Loucy (cell line): ENCODE results near the gene OR2V1.

Experiments used
- H2AFZ ChIP-seq: fragments of 200-600 bp; sonication (generic); 2 replicates; pipeline ENCODE4 v1.6.0; 2016; ENCODE audit warnings: antibody characterized with exemption, mild to moderate bottlenecking, low read length, moderate library complexity
- H3F3A ChIP-seq: fragments of 200-600 bp; 2 replicates; pipeline ENCODE4 v1.6.0; 2016; ENCODE audit warnings: antibody characterized with exemption, low read depth, mild to moderate bottlenecking
- H3K27me3 ChIP-seq: fragments of 200-600 bp; sonication (generic); 2 replicates; pipeline ENCODE4 v1.6.1; 2014; ENCODE audit warnings: low read length, mild to moderate bottlenecking; ENCODE audit not compliant: insufficient read depth, poor library complexity, severe bottlenecking
- H3K36me3 ChIP-seq: fragments of 200-600 bp; sonication (generic); 2 replicates; pipeline ENCODE4 v1.6.1; 2016; ENCODE audit warnings: low read length; ENCODE audit not compliant: insufficient read depth
- H3K4me1 ChIP-seq: fragments of 200-600 bp; sonication (generic); 2 replicates; pipeline ENCODE4 v1.5.1; 2014; ENCODE audit warnings: low read length, mild to moderate bottlenecking; ENCODE audit not compliant: insufficient read depth, poor library complexity, severe bottlenecking
- H3K4me2 ChIP-seq: fragments of 200-600 bp; sonication (generic); 2 replicates; pipeline ENCODE4 v1.6.0; 2014; ENCODE audit warnings: antibody characterized with exemption, low read length, low read depth, mild to moderate bottlenecking; ENCODE audit not compliant: poor library complexity, severe bottlenecking
- H3K4me3 ChIP-seq: fragments of 200-600 bp; sonication (generic); 2 replicates; pipeline ENCODE4 v1.5.1; 2014; ENCODE audit warnings: low read length, mild to moderate bottlenecking, mixed read lengths; ENCODE audit not compliant: poor library complexity, severe bottlenecking
- H3K79me2 ChIP-seq: fragments of 200-600 bp; sonication (generic); 2 replicates; pipeline ENCODE4 v1.6.1; 2014; ENCODE audit warnings: low read length; ENCODE audit not compliant: insufficient read depth
- H3K9ac ChIP-seq: fragments of 200-600 bp; sonication (generic); 2 replicates; pipeline ENCODE4 v1.6.0; 2014; ENCODE audit warnings: mild to moderate bottlenecking, low read depth, low read length, moderate library complexity; ENCODE audit not compliant: poor library complexity, severe bottlenecking
- H3K9me2 ChIP-seq: fragments of 200-600 bp; sonication (generic); replicated peaks from 2 replicates; pipeline ENCODE4 v1.6.1; 2016; ENCODE audit warnings: low read depth, low read length, mixed read lengths
- H3K9me3 ChIP-seq: fragments of 200-600 bp; sonication (generic); 2 replicates; pipeline ENCODE4 v1.6.1; 2014; ENCODE audit warnings: mild to moderate bottlenecking, antibody characterized with exemption, low read length, low read depth; ENCODE audit not compliant: insufficient read depth
- H4K20me1 ChIP-seq: fragments of 200-600 bp; sonication (generic); 2 replicates; pipeline ENCODE4 v1.6.0; 2014; ENCODE audit warnings: antibody characterized with exemption, low read length, mild to moderate bottlenecking; ENCODE audit not compliant: insufficient read depth, poor library complexity, severe bottlenecking
- EZH2phosphoT487 ChIP-seq: fragments of 200-600 bp; IDR thresholded peaks from 2 replicates; pipeline ENCODE4 v1.6.1; 2018; ENCODE audit warnings: antibody characterized with exemption, mild to moderate bottlenecking, moderate library complexity, borderline replicate concordance
- TF ChIP-seq, protein P1 (sequence below): fragments of 200-600 bp; sonication (generic); conservative IDR thresholded peaks from 2 replicates; pipeline ENCODE4 v1.5.1; 2014; ENCODE audit warnings: mild to moderate bottlenecking, antibody characterized with exemption, low read length

OR2V1 gene

GRCh38 chr5:181120761-181121160 lies 10.2 kb downstream of the OR2V1 start:
- no peaks in the 10 kb centered on the region for H3K9me2 ChIP-seq
- no peaks in the 10 kb centered on the region for H3F3A ChIP-seq
- no peak for TF ChIP-seq EZH2phosphoT487
- TF ChIP-seq, protein P1, sequence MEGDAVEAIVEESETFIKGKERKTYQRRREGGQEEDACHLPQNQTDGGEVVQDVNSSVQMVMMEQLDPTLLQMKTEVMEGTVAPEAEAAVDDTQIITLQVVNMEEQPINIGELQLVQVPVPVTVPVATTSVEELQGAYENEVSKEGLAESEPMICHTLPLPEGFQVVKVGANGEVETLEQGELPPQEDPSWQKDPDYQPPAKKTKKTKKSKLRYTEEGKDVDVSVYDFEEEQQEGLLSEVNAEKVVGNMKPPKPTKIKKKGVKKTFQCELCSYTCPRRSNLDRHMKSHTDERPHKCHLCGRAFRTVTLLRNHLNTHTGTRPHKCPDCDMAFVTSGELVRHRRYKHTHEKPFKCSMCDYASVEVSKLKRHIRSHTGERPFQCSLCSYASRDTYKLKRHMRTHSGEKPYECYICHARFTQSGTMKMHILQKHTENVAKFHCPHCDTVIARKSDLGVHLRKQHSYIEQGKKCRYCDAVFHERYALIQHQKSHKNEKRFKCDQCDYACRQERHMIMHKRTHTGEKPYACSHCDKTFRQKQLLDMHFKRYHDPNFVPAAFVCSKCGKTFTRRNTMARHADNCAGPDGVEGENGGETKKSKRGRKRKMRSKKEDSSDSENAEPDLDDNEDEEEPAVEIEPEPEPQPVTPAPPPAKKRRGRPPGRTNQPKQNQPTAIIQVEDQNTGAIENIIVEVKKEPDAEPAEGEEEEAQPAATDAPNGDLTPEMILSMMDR = no peak
- H3K9ac ChIP-seq = no peak overlapping the region
- no peak overlapping the region for H2AFZ ChIP-seq
- H3K4me2 ChIP-seq = no peak overlapping the region
- H3K36me3 ChIP-seq = no peaks in the 10 kb centered on the region
- no peaks in the 10 kb centered on the region for H3K27me3 ChIP-seq
- no peaks in the 10 kb centered on the region for H3K79me2 ChIP-seq
- no peaks in the 10 kb centered on the region for H4K20me1 ChIP-seq
- no peaks in the 10 kb centered on the region for H3K4me1 ChIP-seq
- no peak overlapping the region for H3K4me3 ChIP-seq
- no peaks in the 10 kb centered on the region for H3K9me3 ChIP-seq

- H3K9me3 ChIP-seq = no peaks in the 10 kb centered on the region
Measured at GRCh38 chr5:181120306-181120705, 10.7 kb downstream of the OR2V1 start.

DNA sequence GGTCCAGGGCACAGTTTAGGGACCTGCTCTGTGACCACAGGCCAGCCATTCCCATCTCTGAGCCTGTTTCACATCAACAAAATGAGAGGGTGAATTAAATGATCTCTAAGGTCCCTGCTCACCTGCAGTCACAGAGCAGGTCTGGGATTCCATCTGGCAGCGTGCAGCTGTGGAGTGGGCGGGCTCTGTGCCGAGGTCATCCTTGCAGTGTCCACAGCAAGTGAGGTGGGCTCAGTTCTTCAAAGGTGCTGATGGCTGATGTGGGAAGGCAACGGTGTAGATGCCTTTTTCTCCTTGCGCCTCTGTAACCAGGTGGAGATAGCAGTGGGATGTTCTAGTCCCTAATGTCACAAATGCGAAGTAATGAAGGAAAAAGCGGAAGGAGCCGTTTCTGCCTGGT lies 11.9 kb downstream of the OR2V1 start:
- H3K4me3 ChIP-seq = no peak overlapping the region
- no peaks in the 10 kb centered on the region for H3K9me3 ChIP-seq

More at GRCh38 chr5:181120306-181120705, 10.7 kb downstream of the OR2V1 start:
- H3K4me3 ChIP-seq = no peak overlapping the region
- no peak overlapping the region for H2AFZ ChIP-seq
- H3K4me1 ChIP-seq = no peaks in the 10 kb centered on the region
- H3K9ac ChIP-seq = no peak overlapping the region
- no peaks in the 10 kb centered on the region for H3K27me3 ChIP-seq
- no peaks in the 10 kb centered on the region for H4K20me1 ChIP-seq
- no peaks in the 10 kb centered on the region for H3K79me2 ChIP-seq
- H3K9me2 ChIP-seq = no peaks in the 10 kb centered on the region
- no peak overlapping the region for H3K4me2 ChIP-seq
- H3F3A ChIP-seq = no peaks in the 10 kb centered on the region
- H3K36me3 ChIP-seq = no peaks in the 10 kb centered on the region
- TF ChIP-seq, protein P1 = no peak
- no peak for TF ChIP-seq EZH2phosphoT487

More for the DNA sequence above, 11.9 kb downstream of the OR2V1 start:
- Histone ChIP-seq H2AFZ (no peak overlapping the region), H3K4me2 (no peak overlapping the region), H3K36me3 (no peaks in the 10 kb centered on the region), H3K4me1 (no peaks in the 10 kb centered on the region), H3K9me2 (no peaks in the 10 kb centered on the region), H3F3A (no peaks in the 10 kb centered on the region), H4K20me1 (no peaks in the 10 kb centered on the region), H3K79me2 (no peaks in the 10 kb centered on the region), H3K9ac (no peak overlapping the region), H3K27me3 (no peaks in the 10 kb centered on the region)
- TF ChIP-seq, protein P1 = no peak
